H7 (cell line): ENCODE measurements around the gene PGLYRP4. TPM values are rescaled to one million over a fixed set of nuclear protein-coding genes. Genes with fewer than 3 reads are reported as not detected.
A peak's percentile ranks its signal among the peaks of the same experiment; 100 is the strongest.

Experiments used
- DNase-seq: peaks from one replicate; pipeline ENCODE4 v3.0.0; 2012
- H3K27me3 ChIP-seq: 2 replicates; pipeline ENCODE4 v1.6.0; 2011; ENCODE audit warnings: mild to moderate bottlenecking, low read length; ENCODE audit not compliant: control insufficient read depth, insufficient read depth
- H3K36me3 ChIP-seq: replicated peaks from 2 replicates; pipeline ENCODE4 v1.5.1; 2011; ENCODE audit warnings: low read length; ENCODE audit not compliant: control insufficient read depth, insufficient read depth
- H3K4me3 ChIP-seq: 2 replicates; pipeline ENCODE4 v1.5.1; 2011; ENCODE audit warnings: low read depth, mild to moderate bottlenecking, control low read depth, low read length, moderate library complexity; ENCODE audit not compliant: insufficient read depth
- total RNA-seq: library from RNA; depleted of rRNA; stranded (reverse); fragments of >200 nt; shearing (Covaris generic); gene quantifications from 2 replicates; pipeline ENCODE4 v1.2.3, GENCODE V29; 2014; rRNA removed

Gene PGLYRP4
- not detected in 2 replicates for total RNA-seq

GRCh38 chr1:153348511-153349362, at the start of gene PGLYRP4:
TSS of gene PGLYRP4 (minus strand) at chr1:153348841. CDS start at chr1:153347932, 909 bp downstream.
- peak; percentile 45 for DNase-seq
- Histone ChIP-seq H3K36me3 (no peaks in the 10 kb centered on the region), H3K27me3 (no peaks in the 10 kb centered on the region), H3K4me3 (no peak within 1 kb of the TSS)

DNA sequence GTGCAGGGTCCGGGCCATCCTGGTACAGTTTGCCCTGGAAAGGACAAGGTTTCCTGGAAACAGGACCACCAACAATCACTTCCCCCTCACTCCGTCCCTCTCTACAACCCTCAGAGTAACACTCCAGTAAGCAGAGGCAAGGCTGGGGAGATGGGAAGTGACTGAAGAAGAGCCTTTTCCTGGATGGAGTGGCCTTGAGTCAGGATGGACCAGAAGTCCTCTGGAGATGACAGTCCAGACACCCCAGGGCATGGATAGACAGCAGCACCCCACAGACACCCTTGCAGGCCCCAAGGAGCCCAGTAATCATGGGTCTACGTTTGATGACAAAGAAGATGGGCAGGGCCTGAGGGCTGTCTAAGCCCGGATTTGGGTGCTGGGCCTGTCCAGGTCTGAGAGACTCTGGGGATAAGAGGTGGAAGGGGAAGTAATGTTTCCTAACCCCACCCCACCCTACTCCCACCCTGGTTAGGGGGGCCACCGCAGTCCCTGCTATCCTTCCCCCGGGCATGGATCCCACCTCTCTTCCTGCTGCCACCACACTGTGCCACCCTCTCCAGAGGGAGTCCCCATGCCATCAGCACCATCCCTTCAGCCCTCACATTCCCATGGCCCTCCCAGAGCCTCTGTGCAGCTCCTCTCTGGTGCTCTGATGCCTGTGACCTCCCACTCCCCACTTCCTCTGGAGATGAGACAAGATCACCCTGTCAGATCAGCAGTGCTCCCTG, 49.4 kb upstream of the PGLYRP4 start:
- Histone ChIP-seq H3K36me3 (no peaks in the 10 kb centered on the region), H3K27me3 (no peaks in the 10 kb centered on the region), H3K4me3 (no peak overlapping the region)
- DNase-seq, result peak; percentile 5

DNA sequence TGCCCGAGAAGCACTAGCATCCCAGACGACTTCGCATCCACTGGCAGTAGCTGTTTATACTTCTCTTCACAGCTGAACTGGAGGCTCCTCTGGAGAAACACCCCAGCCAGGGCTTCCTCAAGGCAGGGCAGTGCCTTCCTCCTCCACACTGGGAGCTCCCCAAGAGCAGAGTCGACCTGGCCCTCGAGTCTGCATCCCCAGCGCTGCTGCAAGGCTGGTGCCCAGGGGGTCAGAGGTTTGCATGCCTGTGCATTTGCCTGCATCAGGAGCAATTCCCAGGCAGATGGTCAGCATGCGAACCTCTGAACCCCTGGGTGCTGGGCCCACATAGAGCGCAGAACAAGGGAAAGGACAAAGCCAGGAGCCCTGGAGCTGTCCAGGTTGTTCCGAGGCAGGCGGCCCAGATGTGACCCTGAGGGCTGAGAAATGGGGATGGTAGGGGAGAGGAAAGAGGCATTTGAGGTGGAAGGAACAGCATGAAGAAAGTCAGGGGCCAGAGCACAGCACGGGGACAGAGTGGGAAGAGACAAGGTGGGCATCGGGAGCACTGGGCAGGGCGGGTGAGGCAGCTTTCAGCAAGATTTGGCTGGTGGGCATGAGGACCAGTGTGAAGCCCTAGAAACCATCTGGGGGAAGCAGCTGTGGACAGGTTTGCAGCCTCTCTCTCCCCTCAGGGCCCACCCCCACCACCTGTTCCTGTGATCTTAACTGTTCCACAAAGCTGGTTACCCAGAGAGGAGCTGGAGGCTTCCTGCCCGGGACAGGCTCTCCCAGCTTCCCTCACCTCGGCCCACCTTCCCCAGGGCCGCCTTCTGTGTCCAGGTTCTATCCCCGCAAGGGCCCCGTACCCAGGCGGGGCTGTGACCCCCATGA, 48.6 kb upstream of the PGLYRP4 start:
- no peak overlapping the region for H3K4me3 ChIP-seq
- H3K36me3 ChIP-seq, result no peaks in the 10 kb centered on the region
- H3K27me3 ChIP-seq, result no peaks in the 10 kb centered on the region
- peak; percentile 20 for DNase-seq

DNA sequence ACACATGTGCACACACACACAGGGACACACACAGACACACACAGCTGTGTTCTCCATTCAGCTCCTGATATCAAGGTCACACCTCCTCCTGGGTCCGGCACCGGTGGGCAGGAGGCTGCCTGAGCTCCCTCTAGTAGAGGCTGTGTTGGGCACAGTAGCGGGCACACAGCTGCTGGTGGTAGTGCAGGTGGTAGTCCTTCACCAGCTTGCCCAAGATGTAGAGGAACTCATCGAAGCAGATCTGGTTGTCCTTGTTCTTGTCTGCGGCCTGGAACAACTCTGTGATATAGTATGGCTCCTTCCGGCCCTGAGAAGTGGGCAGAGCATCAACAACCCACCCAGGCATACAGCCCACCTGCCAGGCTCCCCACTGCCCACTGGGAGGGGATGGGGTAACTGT, 47.8 kb upstream of the PGLYRP4 start:
- Histone ChIP-seq H3K4me3 (no peak overlapping the region), H3K36me3 (no peaks in the 10 kb centered on the region), H3K27me3 (no peaks in the 10 kb centered on the region)
- no peak for DNase-seq

DNA sequence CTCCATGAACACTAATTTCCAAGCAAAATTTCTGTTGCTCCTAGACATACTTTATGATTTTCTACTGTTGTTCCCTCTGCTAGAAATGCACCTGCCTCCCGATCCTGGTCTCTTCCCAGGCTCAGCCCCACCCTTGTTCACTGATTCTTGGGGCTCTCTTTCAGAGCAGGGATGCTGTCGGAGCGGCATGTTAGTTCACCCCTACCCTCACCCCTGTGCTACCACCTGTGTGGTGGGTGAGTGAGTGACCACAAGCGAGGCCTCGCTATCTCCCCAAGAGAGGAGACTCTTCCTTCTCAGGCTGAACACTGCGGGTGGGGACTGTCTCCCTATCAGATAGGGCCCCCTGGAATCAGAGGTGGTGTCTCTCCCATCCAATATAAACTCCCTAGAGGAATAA, 47.1 kb upstream of the PGLYRP4 start:
- DNase-seq, result peak; percentile 7
- no peaks in the 10 kb centered on the region for H3K36me3 ChIP-seq
- no peaks in the 10 kb centered on the region for H3K27me3 ChIP-seq
- no peak overlapping the region for H3K4me3 ChIP-seq

DNA sequence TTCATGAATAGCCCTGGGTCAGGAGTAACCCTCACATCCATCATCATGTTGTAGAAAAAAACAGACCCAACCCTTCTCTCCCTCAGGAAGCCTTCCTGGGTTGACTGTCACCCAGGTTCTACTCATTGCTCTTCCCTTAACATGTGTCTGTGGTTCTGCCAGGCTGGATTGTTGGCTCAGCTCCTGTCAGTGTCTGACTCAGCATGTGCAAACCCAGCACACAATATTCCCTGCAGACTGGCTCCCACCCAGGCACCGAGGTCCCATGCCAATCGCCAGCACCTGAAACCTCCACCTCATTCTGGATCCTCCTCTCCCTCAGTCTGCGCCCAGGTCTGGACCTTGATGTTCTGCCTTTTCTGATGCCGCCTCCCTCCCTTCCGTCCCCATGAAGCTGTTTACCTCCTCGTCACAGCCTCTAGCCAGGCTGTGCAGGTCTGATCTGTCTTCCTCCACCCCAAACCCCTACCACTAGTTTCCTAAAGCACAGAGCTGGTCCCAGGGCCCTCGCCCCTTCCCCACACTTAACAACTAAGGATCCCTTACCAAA, 46.6 kb upstream of the PGLYRP4 start:
- H3K27me3 ChIP-seq, result no peaks in the 10 kb centered on the region
- H3K36me3 ChIP-seq, result no peaks in the 10 kb centered on the region
- peak; percentile 5 for DNase-seq
- no peak overlapping the region for H3K4me3 ChIP-seq

- H3K4me3 ChIP-seq, result no peak overlapping the region
- DNase-seq, result peak; percentile 8
- H3K36me3 ChIP-seq, result no peaks in the 10 kb centered on the region
- no peaks in the 10 kb centered on the region for H3K27me3 ChIP-seq
These were observed 45.8 kb upstream of the PGLYRP4 start for GRCh38 chr1:153394391-153394790.

- peak; percentile 73 for DNase-seq
These were observed 45.3 kb upstream of the PGLYRP4 start for GRCh38 chr1:153393926-153394325.

DNA sequence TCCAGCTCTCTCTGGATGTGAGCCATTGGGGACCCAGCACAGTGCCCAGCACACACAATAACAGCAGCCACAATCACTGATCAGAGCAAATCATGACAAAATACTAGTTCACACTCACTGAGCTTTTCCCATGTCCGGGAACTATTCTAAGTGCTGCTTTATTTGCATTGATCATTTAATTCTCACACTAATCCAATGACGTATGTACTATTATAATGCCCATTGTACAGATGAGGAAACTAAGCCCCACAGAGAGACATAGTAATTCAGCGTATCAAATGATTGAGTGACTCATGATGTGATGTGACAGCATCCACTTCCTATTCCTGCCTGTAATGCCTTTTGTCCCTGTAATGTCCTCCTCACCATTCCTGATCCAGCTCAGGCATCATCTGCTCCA, 44.2 kb upstream of the PGLYRP4 start:
- no peak overlapping the region for H3K4me3 ChIP-seq
- no peak for DNase-seq
- no peaks in the 10 kb centered on the region for H3K36me3 ChIP-seq
- no peaks in the 10 kb centered on the region for H3K27me3 ChIP-seq

More at GRCh38 chr1:153393926-153394325, 45.3 kb upstream of the PGLYRP4 start:
- no peaks in the 10 kb centered on the region for H3K36me3 ChIP-seq
- no peaks in the 10 kb centered on the region for H3K27me3 ChIP-seq
- H3K4me3 ChIP-seq, result no peak overlapping the region

GRCh38 chr1:153392258-153392657, 43.6 kb upstream of the PGLYRP4 start:
- Histone ChIP-seq H3K4me3 (no peak overlapping the region), H3K36me3 (no peaks in the 10 kb centered on the region), H3K27me3 (no peaks in the 10 kb centered on the region)
- DNase-seq, result no peak

- Histone ChIP-seq H3K36me3 (no peaks in the 10 kb centered on the region), H3K27me3 (no peaks in the 10 kb centered on the region), H3K4me3 (no peak within 1 kb of the TSS)
- no peak for DNase-seq
These were observed 42.5 kb upstream of the PGLYRP4 start, which contains the start of gene S100A8 for GRCh38 chr1:153390938-153391710. TSS of gene S100A8 (minus strand) at chr1:153391073. CDS start at chr1:153390535, 538 bp downstream.

DNA sequence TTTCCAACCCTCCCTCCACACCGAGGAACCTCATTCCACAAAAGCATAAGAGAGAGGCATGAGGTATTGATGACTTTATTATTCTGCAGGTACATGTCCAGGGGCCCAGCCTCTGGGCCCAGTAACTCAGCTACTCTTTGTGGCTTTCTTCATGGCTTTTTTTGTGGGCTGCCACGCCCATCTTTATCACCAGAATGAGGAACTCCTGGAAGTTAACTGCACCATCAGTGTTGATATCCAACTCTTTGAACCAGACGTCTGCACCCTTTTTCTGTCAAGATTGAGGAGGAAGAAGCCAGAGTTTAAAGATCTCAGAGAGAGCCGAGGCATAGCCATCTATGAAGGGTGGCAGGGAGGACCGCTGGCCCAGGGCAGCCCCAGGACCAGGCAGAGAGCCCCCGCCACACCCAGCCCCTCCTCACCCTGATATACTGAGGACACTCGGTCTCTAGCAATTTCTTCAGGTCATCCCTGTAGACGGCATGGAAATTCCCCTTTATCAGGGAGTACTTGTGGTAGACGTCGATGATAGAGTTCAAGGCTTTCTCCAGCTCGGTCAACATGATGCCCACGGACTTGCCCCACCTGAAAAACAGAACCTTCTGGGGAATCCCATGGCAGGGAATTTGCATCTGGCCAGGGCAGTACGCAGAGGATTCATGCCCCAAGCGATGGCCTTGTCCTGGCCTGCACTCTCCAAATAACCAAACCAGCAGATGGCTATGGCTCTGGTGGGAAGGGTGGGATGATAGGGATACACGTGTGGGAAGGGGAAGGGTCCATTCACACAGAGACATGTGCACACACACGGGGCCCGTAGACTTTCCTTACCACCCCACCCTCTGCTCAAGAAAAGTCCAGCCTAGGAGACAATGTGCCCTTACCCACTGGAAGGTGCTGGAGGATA, 41.6 kb upstream of the PGLYRP4 start:
- H3K36me3 ChIP-seq, result no peaks in the 10 kb centered on the region
- no peak overlapping the region for H3K4me3 ChIP-seq
- no peak for DNase-seq
- H3K27me3 ChIP-seq, result no peaks in the 10 kb centered on the region

DNA sequence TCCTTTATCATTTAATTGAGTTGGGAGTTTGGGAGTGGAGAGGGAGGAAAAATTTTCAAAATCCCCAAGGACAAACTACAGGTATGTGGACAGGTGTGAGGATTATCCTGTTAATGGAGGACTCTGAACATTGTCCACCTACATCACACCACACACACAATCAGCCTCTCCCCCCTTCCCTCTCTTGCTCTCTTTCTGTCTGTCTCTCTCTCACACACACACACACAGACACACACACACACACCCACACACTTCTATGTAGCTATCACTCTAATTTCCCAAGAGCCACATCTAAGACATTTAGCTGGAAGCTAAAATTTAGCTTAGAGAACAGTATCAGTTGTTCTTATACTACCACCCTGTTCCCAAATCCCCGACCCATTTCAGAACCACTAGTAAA, 40.8 kb upstream of the PGLYRP4 start:
- Histone ChIP-seq H3K36me3 (no peaks in the 10 kb centered on the region), H3K27me3 (no peaks in the 10 kb centered on the region)

More for the DNA sequence above, 40.8 kb upstream of the PGLYRP4 start:
- H3K4me3 ChIP-seq, result no peak overlapping the region
- DNase-seq, result no peak
